H1 (cell line): ENCODE measurements around the gene SLC35D3. TPM values are rescaled to one million over a fixed set of nuclear protein-coding genes. Genes with fewer than 3 reads are reported as not detected.

Experiments
- CTCF ChIA-PET: fragments of 300-600 bp; sonication (Branson Sonifier 250); formaldehyde crosslinking; loops from one replicate; lab custom pipeline; 2021; ENCODE audit not compliant: partially characterized antibody; lab: Charles Lee
- POLR2A ChIA-PET: fragments of 300-600 bp; sonication (Branson Sonifier 250); formaldehyde crosslinking; loops from one replicate; lab custom pipeline; 2021; ENCODE audit warnings: inconsistent platforms; ENCODE audit not compliant: partially characterized antibody; lab: Charles Lee
- DNase-seq, 2 experiments: peaks; one replicate each; pipeline versions ENCODE4 v3.0.0 to v3.0.0-alpha.2; 2010 to 2022; ENCODE audit warnings: low spot score in 2 of 2, low read depth in 1 of 2, mixed read lengths in 1 of 2
- FAIRE-seq: peaks from 2 replicates; lab custom pipeline; 2011; peaks lifted over from hg19 to GRCh38; lab: Jason Lieb, UNC
- H2AFZ ChIP-seq: 2 replicates; pipeline ENCODE4 v1.8.1; 2012; ENCODE audit warnings: low read length, inconsistent platforms
- H2AK5ac ChIP-seq: 2 replicates; pipeline ENCODE4 v1.6.1; 2013; ENCODE audit warnings: low read depth, low read length
- H2BK120ac ChIP-seq: replicated peaks from 2 replicates; pipeline ENCODE3; 2013; ENCODE audit warnings: low read depth, low read length, inconsistent platforms
- H2BK12ac ChIP-seq: 2 replicates; pipeline ENCODE4 v1.6.1; 2013; ENCODE audit warnings: low read depth, low read length
- H2BK15ac ChIP-seq: 2 replicates; pipeline ENCODE4 v1.6.1; 2013; ENCODE audit warnings: low read length
- H2BK20ac ChIP-seq: 2 replicates; pipeline ENCODE4 v1.6.1; 2013; ENCODE audit warnings: low read length
- H2BK5ac ChIP-seq: 2 replicates; pipeline ENCODE4 v1.6.1; 2013; ENCODE audit warnings: low read depth, low read length
- H3K14ac ChIP-seq: 2 replicates; pipeline ENCODE4 v1.6.1; 2013; ENCODE audit warnings: inconsistent platforms; ENCODE audit not compliant: insufficient read length
- H3K18ac ChIP-seq: 2 replicates; pipeline ENCODE4 v1.6.1; 2013; ENCODE audit warnings: low read length; ENCODE audit errors: extremely low read depth
- H3K23ac ChIP-seq: 2 replicates; pipeline ENCODE4 v1.6.1; 2013; ENCODE audit warnings: inconsistent platforms; ENCODE audit not compliant: insufficient read length
- H3K23me2 ChIP-seq: 2 replicates; pipeline ENCODE4 v1.6.1; 2013; ENCODE audit warnings: low read depth, low read length
- H3K27ac ChIP-seq: 2 replicates; pipeline ENCODE4 v1.6.1; 2011; ENCODE audit warnings: low read depth, low read length, inconsistent platforms
- H3K27me3 ChIP-seq, 4 experiments: replicated peaks in 1 of 4; 1 replicate in 1 of 4; 2 replicates in 3 of 4; pipeline versions ENCODE4 v1.6.1 to v1.8.1; 2011 to 2013; ENCODE audit warnings: low read length in 3 of 4, mild to moderate bottlenecking in 3 of 4, inconsistent platforms in 2 of 4, mixed read lengths in 2 of 4, moderate library complexity in 1 of 4; ENCODE audit not compliant: control insufficient read depth in 3 of 4, insufficient read depth in 3 of 4; ENCODE audit errors: extremely low read depth in 1 of 4
- H3K36me3 ChIP-seq, 4 experiments: 2 replicates each; pipeline versions ENCODE4 v1.6.1 to v1.8.1; 2011 to 2013; ENCODE audit warnings: mild to moderate bottlenecking in 4 of 4, low read length in 3 of 4, moderate library complexity in 2 of 4, control low read depth in 1 of 4, inconsistent platforms in 1 of 4; ENCODE audit not compliant: insufficient read depth in 4 of 4, control insufficient read depth in 2 of 4
- H3K4ac ChIP-seq: replicated peaks from 2 replicates; pipeline ENCODE3; 2013; ENCODE audit warnings: low read length, low read depth, mixed read lengths, inconsistent platforms; ENCODE audit not compliant: insufficient read length
- H3K4me1 ChIP-seq, 4 experiments: replicated peaks in 1 of 4; 1 replicate in 1 of 4; 2 replicates in 3 of 4; pipeline versions ENCODE4 v1.6.1 to v1.8.1; 2011 to 2013; ENCODE audit warnings: low read length in 3 of 4, inconsistent platforms in 2 of 4, mixed read lengths in 1 of 4; ENCODE audit not compliant: insufficient read depth in 4 of 4, control insufficient read depth in 3 of 4
- H3K4me2 ChIP-seq, 2 experiments: 2 replicates each; pipeline versions ENCODE4 v1.6.1 to v1.8.1; 2011 to 2013; ENCODE audit warnings: low read depth in 2 of 2, low read length in 2 of 2, control low read depth in 1 of 2, inconsistent platforms in 1 of 2, mild to moderate bottlenecking in 1 of 2; ENCODE audit not compliant: insufficient read depth in 1 of 2
- H3K4me3 ChIP-seq, 4 experiments: fragments of 200-600, 300-600 bp in 1 of 4; sonication (generic), shearing (Covaris generic), sonication (Bioruptor Twin) in 1 of 4; 2 replicates each; pipeline versions ENCODE4 v1.5.1 to v1.8.1; 2011 to 2016; ENCODE audit warnings: low read length in 4 of 4, low read depth in 3 of 4, control low read depth in 2 of 4, inconsistent platforms in 2 of 4, mild to moderate bottlenecking in 2 of 4, mixed read lengths in 1 of 4, moderate library complexity in 1 of 4; ENCODE audit not compliant: insufficient read depth in 2 of 4; ENCODE audit errors: extremely low read depth in 1 of 4
- H3K56ac ChIP-seq: replicated peaks from 2 replicates; pipeline ENCODE3; 2013; ENCODE audit warnings: low read depth, mild to moderate bottlenecking, mixed read lengths, low read length, inconsistent platforms; ENCODE audit not compliant: insufficient read length
- H3K79me1 ChIP-seq: 2 replicates; pipeline ENCODE4 v1.6.1; 2013; ENCODE audit warnings: low read depth, low read length, control low read depth
- H3K79me2 ChIP-seq, 2 experiments: 2 replicates each; pipeline versions ENCODE4 v1.6.1 to v1.8.1; 2012 to 2013; ENCODE audit warnings: low read length in 2 of 2, mild to moderate bottlenecking in 2 of 2, inconsistent platforms in 1 of 2; ENCODE audit not compliant: insufficient read depth in 2 of 2, control insufficient read depth in 1 of 2
- H3K9ac ChIP-seq, 4 experiments: replicated peaks in 1 of 4; 1 replicate in 1 of 4; 2 replicates in 3 of 4; pipeline versions ENCODE4 v1.6.1 to v1.8.1; 2011 to 2013; ENCODE audit warnings: low read depth in 3 of 4, low read length in 3 of 4, control low read depth in 2 of 4, mild to moderate bottlenecking in 2 of 4, moderate library complexity in 2 of 4, inconsistent platforms in 1 of 4; ENCODE audit errors: extremely low read depth in 1 of 4
- H3K9me3 ChIP-seq, 2 experiments: 2 replicates each; pipeline versions ENCODE4 v1.6.1 to v1.8.1; 2012 to 2013; ENCODE audit warnings: mild to moderate bottlenecking in 2 of 2, moderate library complexity in 2 of 2, control low read depth in 1 of 2, inconsistent platforms in 1 of 2, low read depth in 1 of 2, low read length in 1 of 2, mixed read lengths in 1 of 2; ENCODE audit not compliant: insufficient read depth in 2 of 2
- H4K20me1 ChIP-seq, 2 experiments: replicated peaks in 1 of 2; 2 replicates each; pipeline versions ENCODE3 to v1.8.1; 2011 to 2013; ENCODE audit warnings: inconsistent platforms in 2 of 2, low read length in 2 of 2, mild to moderate bottlenecking in 1 of 2; ENCODE audit not compliant: insufficient read depth in 2 of 2, control insufficient read depth in 1 of 2
- H4K5ac ChIP-seq: 2 replicates; pipeline ENCODE4 v1.6.1; 2013; ENCODE audit warnings: low read length, low read depth, mixed read lengths, inconsistent platforms; ENCODE audit not compliant: insufficient read length
- H4K8ac ChIP-seq: 2 replicates; pipeline ENCODE4 v1.8.0; 2013; ENCODE audit warnings: mild to moderate bottlenecking, moderate library complexity, low read length, inconsistent platforms; ENCODE audit not compliant: insufficient read depth; ENCODE audit errors: extremely low read depth
- H4K91ac ChIP-seq: replicated peaks from 2 replicates; pipeline ENCODE3; 2013; ENCODE audit warnings: low read length, mixed read lengths, inconsistent platforms; ENCODE audit not compliant: insufficient read length
- BRCA1 ChIP-seq: IDR thresholded peaks from 2 replicates; pipeline ENCODE4 v1.6.1; 2012; ENCODE audit warnings: low read depth, low read length, improper control_type of control experiment
- CBX8 ChIP-seq: fragments of 300-800, 300-1000 bp; sonication (generic); IDR thresholded peaks from 2 replicates; pipeline ENCODE4 v1.7.1; 2016; ENCODE audit warnings: low read depth, low read length, borderline replicate concordance
- CTCF ChIP-seq, 3 experiments: IDR thresholded peaks; 1 replicate in 2 of 3; 2 replicates in 1 of 3; pipeline versions ENCODE4 v1.5.1 to v1.6.1; 2011; ENCODE audit warnings: low read length in 3 of 3, mild to moderate bottlenecking in 3 of 3, inconsistent platforms in 2 of 3, low read depth in 1 of 3, moderate library complexity in 1 of 3; ENCODE audit not compliant: insufficient read depth in 1 of 3; ENCODE audit errors: control extremely low read depth in 1 of 3
- EZH2 ChIP-seq: fragments of 200-600 bp; sonication (generic); IDR thresholded peaks from 2 replicates; pipeline ENCODE4 v1.7.1; 2012; ENCODE audit warnings: low read depth, mild to moderate bottlenecking, moderate library complexity, low read length, inconsistent platforms; ENCODE audit not compliant: severe bottlenecking
- MAX ChIP-seq: IDR thresholded peaks from 2 replicates; pipeline ENCODE4 v1.6.1; 2012; ENCODE audit warnings: inconsistent platforms
- RAD21 ChIP-seq, 2 experiments: IDR thresholded peaks in 1 of 2; conservative IDR thresholded peaks in 1 of 2; 2 replicates each; pipeline ENCODE4 v1.6.1; 2011; ENCODE audit warnings: low read depth in 2 of 2, low read length in 2 of 2, improper control_type of control experiment in 1 of 2, inconsistent platforms in 1 of 2, mild to moderate bottlenecking in 1 of 2, moderate library complexity in 1 of 2
- SIN3A ChIP-seq, 2 experiments: IDR thresholded peaks in 1 of 2; conservative IDR thresholded peaks in 1 of 2; 2 replicates each; pipeline ENCODE4 v1.6.1; 2011 to 2012; ENCODE audit warnings: low read length in 2 of 2, improper control_type of control experiment in 1 of 2, low read depth in 1 of 2, mild to moderate bottlenecking in 1 of 2
- SP4 ChIP-seq: IDR thresholded peaks from 2 replicates; pipeline ENCODE4 v1.6.1; 2012; ENCODE audit warnings: low read length, inconsistent platforms
- WGBS, 2 experiments: shearing (Covaris generic) in 1 of 2; methylation state at CpG; one replicate each; pipeline versions ENCODE4 v1.1.6 to v1.1.7; 2013 to 2015; ENCODE audit warnings: low lambda C conversion rate in 2 of 2, mixed read lengths in 2 of 2, inconsistent platforms in 1 of 2, low coverage in 1 of 2, missing lambda C conversion rate in 1 of 2; ENCODE audit not compliant: insufficient replicate concordance in 2 of 2, insufficient coverage in 1 of 2, insufficient read length in 1 of 2; ENCODE audit errors: extremely low coverage in 1 of 2, missing lambda C conversion rate in 1 of 2; 5-methylcytosine and 5-hydroxymethylcytosine counted together
- polyA plus RNA-seq, 7 experiments: library from polyadenylated mRNA; depleted of rRNA in 3 of 7; stranded (reverse) in 5 of 7; unstranded in 2 of 7; fragments of >200 nt in 5 of 7; fragments of 200-250 nt in 2 of 7; gene quantifications; 1 replicate in 5 of 7; 2 replicates in 1 of 7; 4 replicates in 1 of 7; pipeline versions ENCODE4 v1.2.1 to v1.2.3, GENCODE V29; 2011 to 2013; ENCODE audit warnings: missing spikeins in 2 of 7, mixed read lengths in 2 of 7
- total RNA-seq: library from RNA; stranded (reverse); fragmentation: NEBNext Ultra II Directional; extraction: Animal tissue kit (Norgen Biotek cat#: 25700); gene quantifications from 2 replicates; pipeline ENCODE4 v1.2.1, GENCODE V29; 2021

Gene SLC35D3
- total and polyA plus RNA-seq, 2 of the 8 experiments (the other 6 are each of a cell fraction or from before 2014, with no cell fraction given): 0.27 to 0.39 TPM

GRCh38 chr6:136927292-136927691 is 5.2 kb downstream of the SLC35D3 start:
- Histone ChIP-seq H3K18ac (no peak overlapping the region), H4K20me1 (no peaks in the 10 kb centered on the region), H2BK5ac (no peak overlapping the region), H4K8ac (no peak overlapping the region; the same call in 1 of the 2 replicates), H2BK20ac (no peak overlapping the region), H3K14ac (no peak overlapping the region), H2BK12ac (no peak overlapping the region), H4K91ac (no peak overlapping the region), H3K4ac (no peak overlapping the region), H2BK120ac (no peak overlapping the region), H3K9ac (no peak overlapping the region), H3K4me2 (no peak overlapping the region), H2BK15ac (no peak overlapping the region), H2AK5ac (no peak overlapping the region), H3K27ac (no peak overlapping the region), H3K9me3 (peaks cover 0 to 3% of the 10 kb centered on the region in 2 experiments; a peak in 1 of 4 replicates), H4K5ac (no peak overlapping the region), H3K4me3 (no peak overlapping the region), H3K4me1 (peaks cover 0 to 11% (median 3%) of the 10 kb centered on the region in 4 experiments; a peak in 6 of 7 replicates), H3K23me2 (peaks cover 6% of the 10 kb centered on the region; the same call in 1 of the 2 replicates), H3K27me3 (peaks cover 12 to 24% (median 21%) of the 10 kb centered on the region in 4 experiments), H3K36me3 (no peaks in the 10 kb centered on the region; a peak in 1 of 8 replicates), H3K23ac (no peak overlapping the region), H3K79me1 (no peaks in the 10 kb centered on the region), H3K79me2 (no peaks in the 10 kb centered on the region), H3K56ac (no peak overlapping the region), H2AFZ (no peak overlapping the region)
- ChIA-PET POLR2A (no interaction called here), CTCF (interaction anchor here (0.6 to 4.0 kb wide), 16 partner anchors 9 to 999 kb away, joined by 3 to 19 read pairs (median 4); partner anchors contain the start of gene MAP3K5)
- WGBS, 2 experiments: 65% methylated on average over 3 of the region's 3 CpGs; no CpG with 5 or more reads in 1 of the 2 experiments
- TF ChIP-seq SP4 (no peak), RAD21 (IDR thresholded peaks at IDR 0.05 in 1 of 2, conservative IDR thresholded peaks at IDR 0.05 in 1 of 2; ENCODE audit: low read depth in 2 of 2, low read length in 2 of 2) (peak; percentile 81 to 87), SIN3A (conservative IDR thresholded peaks at IDR 0.05 in 1 of 2, IDR thresholded peaks at IDR 0.05 in 1 of 2; ENCODE audit: low read depth in 1 of 2, low read length in 2 of 2) (peak in 1 of 2 experiments; percentile 59; a peak in 1 of 4 replicates), CBX8 (no peak), BRCA1 (no peak), CTCF (IDR thresholded peaks at IDR 0.05; ENCODE audit: control extremely low read depth in 1 of 3, insufficient read depth in 1 of 3, low read depth in 1 of 3, low read length in 3 of 3) (peak; percentile 44 to 71 (median 69)), EZH2 (no peak), MAX (peak; percentile 43; the same call in 1 of the 2 replicates)
- DNase-seq (peak in 1 of 2 experiments; percentile 57), FAIRE-seq (no peak)
